ENCODE data around the gene PDE4B. TPM values are rescaled to one million over a fixed set of nuclear protein-coding genes. Genes with fewer than 3 reads are reported as not detected.

The PDE4B gene
- total RNA-seq, 2 donors from 2014 or later: 14.0 to 17.1 TPM

DNA sequence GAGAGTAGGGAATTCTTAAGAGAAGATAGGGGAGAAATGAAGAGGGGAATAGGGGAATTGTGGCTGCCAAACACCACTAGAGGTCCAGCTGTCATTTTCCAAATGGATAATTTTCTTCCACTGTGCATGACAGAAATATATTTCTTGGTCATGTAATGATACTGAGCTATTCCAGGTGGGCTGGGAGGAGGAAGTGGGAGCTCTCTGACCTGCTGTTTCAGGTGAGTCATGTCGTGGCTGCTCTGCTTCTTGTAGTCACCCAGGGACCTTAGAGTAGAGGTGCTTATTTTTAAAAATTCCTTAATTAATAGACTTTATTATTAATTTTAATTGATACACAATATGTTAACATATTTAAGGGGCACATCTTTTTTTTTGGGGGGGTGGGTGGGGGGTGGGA, 11.9 kb downstream of the PDE4B start:
- intact Hi-C loops (cut with DNase I): no loop called here
- no peak for DNase-seq (ENCODE audit: low spot score)

DNA sequence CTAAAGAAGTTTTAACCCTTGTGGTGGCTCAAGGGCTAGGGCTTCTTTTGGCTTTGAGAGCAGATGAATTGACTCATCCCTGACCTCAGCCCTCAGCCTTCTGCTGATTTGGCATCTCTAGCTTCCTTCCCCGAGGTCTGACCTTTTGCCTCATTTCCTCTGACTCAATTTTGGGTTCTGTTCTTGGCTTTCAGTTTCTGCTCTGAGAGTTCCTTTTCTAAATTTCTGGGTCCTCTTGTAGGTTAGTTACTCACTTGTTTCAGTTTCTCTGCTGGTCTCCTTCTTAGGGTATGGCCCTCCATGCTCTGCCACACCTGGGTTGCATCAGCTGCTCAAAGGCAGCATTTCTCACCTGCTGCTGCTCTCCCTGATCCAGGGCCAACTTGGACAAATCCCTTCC, 19.4 kb downstream of the PDE4B start:
- intact Hi-C loops (cut with DNase I): no loop called here

DNA sequence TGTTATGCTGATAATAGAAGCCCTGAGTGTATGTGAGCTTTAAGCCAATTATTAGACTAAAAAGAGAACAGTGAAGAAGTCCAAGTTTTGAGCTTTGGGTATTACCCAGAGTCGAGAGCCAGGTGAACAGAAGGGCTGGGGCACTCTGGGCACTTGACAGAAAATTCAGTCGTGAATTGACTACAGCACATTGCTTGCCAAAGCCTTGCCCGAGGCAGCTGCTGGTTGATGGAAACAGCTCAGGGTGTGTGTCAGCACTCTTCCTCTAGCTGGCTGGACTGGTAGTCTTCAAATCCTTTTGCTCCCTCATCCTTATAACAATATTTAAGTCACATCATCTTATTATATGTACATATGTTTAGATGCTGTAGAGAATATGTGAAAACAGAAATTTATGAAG, 21.3 kb downstream of the PDE4B start:
- DNase-seq (ENCODE audit: low spot score): no peak
- intact Hi-C loops (cut with DNase I): loop anchor here in 1 of 2 donors (1.0 kb wide), 1 partner anchor 22 kb away; the partner anchor contains the start of gene PDE4B

More for the DNA sequence above, 19.4 kb downstream of the PDE4B start:
- peak; percentile 80 for DNase-seq (ENCODE audit: low spot score)

GRCh38 chr1:65814752-65815151, 22.1 kb downstream of the PDE4B start:
- DNase-seq (ENCODE audit: low spot score): no peak
- intact Hi-C loops (cut with DNase I): loop anchor here in 1 of 2 donors (1.0 kb wide), 1 partner anchor 22 kb away; the partner anchor contains the start of gene PDE4B

GRCh38 chr1:65817891-65818290, 25.2 kb downstream of the PDE4B start:
- no peak for DNase-seq (ENCODE audit: low spot score)
- intact Hi-C loops (cut with DNase I): no loop called here

GRCh38 chr1:65818966-65819365, 26.3 kb downstream of the PDE4B start:
- no peak for DNase-seq (ENCODE audit: low spot score)
- intact Hi-C loops (cut with DNase I): no loop called here

DNA sequence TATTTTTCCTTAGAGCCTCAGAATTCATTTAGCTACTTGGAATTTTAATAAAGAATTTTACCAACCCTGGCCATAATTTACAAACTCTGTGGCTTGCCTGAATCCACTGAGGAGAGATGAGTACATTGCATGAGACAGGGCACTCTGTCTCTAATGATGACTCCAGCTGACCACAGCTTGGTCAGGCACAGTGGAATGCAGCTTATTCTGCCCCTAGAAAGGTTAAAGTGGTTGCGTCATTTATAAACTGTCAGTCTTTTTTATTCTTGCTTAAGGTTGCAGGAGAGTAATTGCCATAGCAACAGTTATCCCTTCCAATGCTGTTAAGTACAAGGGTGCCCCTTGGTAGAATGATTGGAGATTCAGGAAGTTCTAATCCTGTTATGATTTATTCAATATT, 28.3 kb downstream of the PDE4B start:
- intact Hi-C loops (cut with DNase I): no loop called here
- DNase-seq (ENCODE audit: low spot score): no peak

- intact Hi-C loops (cut with DNase I): no loop called here
- DNase-seq (ENCODE audit: low spot score): no peak
Observed at GRCh38 chr1:65821386-65821785, 28.7 kb downstream of the PDE4B start.

DNA sequence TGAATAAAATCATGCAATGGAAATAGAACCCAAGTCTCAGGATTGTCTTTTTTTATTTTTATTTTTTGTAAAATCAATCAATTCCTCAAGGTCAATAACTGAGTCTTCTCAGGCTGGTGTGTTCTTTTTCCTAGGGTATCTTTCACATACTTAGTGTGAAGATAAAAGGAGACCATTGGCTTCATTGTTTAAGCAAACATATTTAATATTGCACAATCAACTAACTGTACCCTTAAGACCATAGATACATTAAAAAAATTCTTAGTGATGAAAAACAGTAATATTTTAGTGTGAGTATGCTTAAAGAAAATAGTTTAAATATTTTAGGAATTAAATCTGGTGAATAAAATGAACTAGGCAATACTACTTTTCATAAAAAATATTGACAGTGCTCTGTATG, 31.4 kb downstream of the PDE4B start:
- DNase-seq (ENCODE audit: low spot score): no peak
- intact Hi-C loops (cut with DNase I): no loop called here

DNA sequence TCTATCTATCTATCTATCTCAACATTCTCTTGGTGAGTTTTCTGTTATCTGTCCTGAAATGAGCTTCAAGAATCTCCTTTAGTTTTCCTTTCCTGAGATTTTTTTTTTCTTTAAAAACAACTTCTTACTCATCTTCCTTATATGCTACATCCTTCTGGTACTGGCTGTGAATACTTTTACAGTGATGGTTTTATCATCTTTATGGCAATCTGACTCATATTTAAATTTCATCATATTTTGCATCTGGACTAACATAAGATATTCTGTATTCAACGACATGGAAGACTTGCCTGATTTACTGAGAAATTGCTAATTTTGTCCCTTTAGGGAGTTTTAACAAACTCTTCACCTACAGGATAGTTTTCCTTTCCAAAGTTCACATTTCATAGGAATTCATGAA, 33.0 kb downstream of the PDE4B start:
- intact Hi-C loops (cut with DNase I): no loop called here
- DNase-seq (ENCODE audit: low spot score): no peak

DNA sequence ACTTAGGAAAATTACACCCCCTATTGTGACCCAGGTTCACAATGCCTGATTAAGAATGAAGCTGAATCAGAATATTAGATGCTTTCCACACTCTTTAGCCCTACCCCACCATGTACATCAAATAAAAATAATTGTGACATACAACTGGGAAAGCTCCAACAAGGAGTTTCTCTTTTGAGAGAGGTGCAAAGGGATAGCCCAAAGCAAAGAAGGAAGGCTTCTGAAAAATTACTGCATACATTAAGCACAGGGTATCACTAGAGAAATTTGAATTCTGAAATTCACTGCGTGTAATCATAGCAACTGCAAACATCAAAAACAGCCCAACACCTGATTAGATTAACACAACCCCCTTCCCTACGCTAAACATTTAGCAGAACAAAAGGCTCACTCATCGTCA, 34.1 kb downstream of the PDE4B start:
- intact Hi-C loops (cut with DNase I): no loop called here
- no peak for DNase-seq (ENCODE audit: low spot score)

- intact Hi-C loops (cut with DNase I): no loop called here
- DNase-seq (ENCODE audit: low spot score): no peak
Observed at GRCh38 chr1:65827346-65827745, 34.7 kb downstream of the PDE4B start.

- intact Hi-C loops (cut with DNase I): no loop called here
- DNase-seq (ENCODE audit: low spot score): no peak
Observed at GRCh38 chr1:65830306-65830705, 37.6 kb downstream of the PDE4B start.

DNA sequence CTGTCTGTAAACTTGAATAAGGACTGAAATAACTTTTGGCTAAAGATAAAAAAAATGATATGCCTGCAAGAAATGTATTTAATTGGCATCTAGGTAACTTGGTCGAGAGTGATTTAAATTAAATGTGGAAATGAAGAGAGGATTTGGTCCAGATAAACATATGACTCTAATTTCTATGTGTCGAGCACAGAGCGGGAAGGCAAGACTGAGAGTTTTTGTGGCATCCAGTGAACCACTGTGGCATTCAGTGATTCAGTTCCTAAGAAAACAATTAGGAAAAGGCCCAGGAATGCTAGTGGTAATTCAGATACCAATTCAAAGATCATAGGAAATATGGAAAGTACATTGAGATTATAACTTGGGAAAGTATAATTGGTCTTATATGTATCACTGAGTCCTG, 39.6 kb downstream of the PDE4B start:
- intact Hi-C loops (cut with DNase I): no loop called here

GRCh38 chr1:65836686-65837085, 44.0 kb downstream of the PDE4B start:
- DNase-seq (ENCODE audit: low spot score): no peak

More for the DNA sequence above, 39.6 kb downstream of the PDE4B start:
- no peak for DNase-seq (ENCODE audit: low spot score)

DNA sequence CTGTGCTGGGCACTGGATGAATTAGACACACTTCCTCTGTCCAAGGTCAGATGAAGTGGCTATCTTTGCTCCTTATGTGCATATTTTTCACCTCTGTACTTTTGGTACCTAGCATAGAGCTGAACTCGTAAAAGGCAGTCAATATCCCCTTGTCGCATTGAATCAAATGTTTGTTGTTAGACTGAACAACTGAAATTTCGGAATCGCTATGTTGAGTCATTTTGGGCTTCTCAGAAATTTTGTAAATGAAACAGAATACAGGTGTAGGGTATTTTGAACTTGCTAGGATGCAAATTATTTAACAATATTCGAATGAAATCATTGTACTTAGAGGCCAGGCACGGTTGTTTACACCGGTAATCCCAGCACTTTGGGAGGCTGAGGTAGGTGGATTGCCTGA, 48.0 kb downstream of the PDE4B start:
- intact Hi-C loops (cut with DNase I): no loop called here
- DNase-seq (ENCODE audit: low spot score): no peak

More at GRCh38 chr1:65836686-65837085, 44.0 kb downstream of the PDE4B start:
- intact Hi-C loops (cut with DNase I): no loop called here

GRCh38 chr1:65844296-65844695, 51.6 kb downstream of the PDE4B start:
- intact Hi-C loops (cut with DNase I): no loop called here
- DNase-seq (ENCODE audit: low spot score): no peak

DNA sequence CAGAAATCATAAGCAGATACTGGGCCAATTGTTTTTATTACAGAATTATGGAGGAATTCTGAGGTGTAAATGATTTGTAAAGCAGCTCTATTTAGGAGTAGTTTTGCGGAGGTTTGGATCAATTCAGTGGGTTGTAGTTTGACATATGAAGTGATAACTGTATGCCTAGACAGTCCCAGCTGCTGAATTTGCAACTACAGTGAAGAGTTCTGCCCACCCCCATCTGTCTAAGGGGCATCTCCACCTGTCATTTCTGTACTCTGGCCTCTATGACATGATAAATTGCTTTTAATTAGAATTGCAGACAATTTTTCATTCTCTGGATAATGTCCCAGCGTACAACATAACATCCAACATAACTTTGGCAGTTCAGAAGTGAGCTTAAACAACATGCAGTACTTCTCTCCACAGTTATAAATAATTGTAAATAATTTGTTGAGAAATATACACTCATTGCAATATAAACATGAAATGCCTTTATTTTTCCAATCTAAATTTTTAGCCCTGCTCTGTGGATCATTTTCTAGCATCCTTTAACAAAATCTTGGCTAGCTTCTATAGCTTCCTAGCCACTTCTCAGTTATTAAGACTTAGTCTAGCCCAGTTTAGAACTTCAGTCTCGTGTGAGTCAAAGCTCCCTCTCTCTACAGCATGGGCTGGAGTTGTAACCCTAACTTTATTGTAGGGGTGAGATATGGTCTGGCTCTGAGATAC, 52.3 kb downstream of the PDE4B start:
- no peak for DNase-seq (ENCODE audit: low spot score)
- intact Hi-C loops (cut with DNase I): no loop called here

GRCh38 chr1:65845535-65846060, 52.9 kb downstream of the PDE4B start:
- DNase-seq (ENCODE audit: low spot score): no peak
- intact Hi-C loops (cut with DNase I): no loop called here

- no peak for DNase-seq (ENCODE audit: low spot score)
- intact Hi-C loops (cut with DNase I): no loop called here
Observed at GRCh38 chr1:65846866-65847265, 54.2 kb downstream of the PDE4B start.

DNA sequence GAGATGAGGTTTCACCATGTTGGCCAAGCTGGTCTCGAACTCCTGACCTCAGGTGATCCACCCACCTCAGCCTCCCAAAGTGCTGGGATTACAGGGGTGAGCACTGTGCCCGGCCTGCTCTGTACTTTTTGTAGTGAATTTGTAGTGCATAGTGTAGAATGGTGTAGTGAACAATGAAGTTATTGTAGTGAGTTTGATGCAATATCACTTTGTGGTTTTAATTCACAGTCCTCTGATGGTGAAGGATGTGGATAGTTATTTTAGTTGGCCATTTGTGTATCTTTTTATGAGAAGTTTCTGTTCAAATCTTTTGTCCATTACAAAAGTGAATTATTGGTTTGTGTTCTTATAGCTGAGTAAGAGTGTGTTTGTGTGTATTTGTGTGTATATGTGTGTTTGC, 57.6 kb downstream of the PDE4B start:
- intact Hi-C loops (cut with DNase I): no loop called here
- DNase-seq (ENCODE audit: low spot score): no peak
